GM10266 (cell line): ENCODE data around the gene WIPF3.

ENCODE experiments used
- DNase-seq: peaks from one replicate; pipeline ENCODE4 v3.0.0; 2012; ENCODE audit errors: extremely low spot score
- TF ChIP-seq, protein P1 (sequence below): IDR thresholded peaks from 2 replicates; pipeline ENCODE4 v1.5.1; 2012; ENCODE audit warnings: mild to moderate bottlenecking, low read depth; ENCODE audit not compliant: control insufficient read depth, insufficient read depth; ENCODE audit errors: missing control alignments

WIPF3 gene

GRCh38 chr7:29780346-29780745, 26.0 kb upstream of the WIPF3 start:
- TF ChIP-seq, protein P1, sequence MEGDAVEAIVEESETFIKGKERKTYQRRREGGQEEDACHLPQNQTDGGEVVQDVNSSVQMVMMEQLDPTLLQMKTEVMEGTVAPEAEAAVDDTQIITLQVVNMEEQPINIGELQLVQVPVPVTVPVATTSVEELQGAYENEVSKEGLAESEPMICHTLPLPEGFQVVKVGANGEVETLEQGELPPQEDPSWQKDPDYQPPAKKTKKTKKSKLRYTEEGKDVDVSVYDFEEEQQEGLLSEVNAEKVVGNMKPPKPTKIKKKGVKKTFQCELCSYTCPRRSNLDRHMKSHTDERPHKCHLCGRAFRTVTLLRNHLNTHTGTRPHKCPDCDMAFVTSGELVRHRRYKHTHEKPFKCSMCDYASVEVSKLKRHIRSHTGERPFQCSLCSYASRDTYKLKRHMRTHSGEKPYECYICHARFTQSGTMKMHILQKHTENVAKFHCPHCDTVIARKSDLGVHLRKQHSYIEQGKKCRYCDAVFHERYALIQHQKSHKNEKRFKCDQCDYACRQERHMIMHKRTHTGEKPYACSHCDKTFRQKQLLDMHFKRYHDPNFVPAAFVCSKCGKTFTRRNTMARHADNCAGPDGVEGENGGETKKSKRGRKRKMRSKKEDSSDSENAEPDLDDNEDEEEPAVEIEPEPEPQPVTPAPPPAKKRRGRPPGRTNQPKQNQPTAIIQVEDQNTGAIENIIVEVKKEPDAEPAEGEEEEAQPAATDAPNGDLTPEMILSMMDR: no peak
- DNase-seq: no peak

- DNase-seq: no peak
- TF ChIP-seq, protein P1: no peak
These were observed 22.6 kb upstream of the WIPF3 start for GRCh38 chr7:29783671-29784070.

DNA sequence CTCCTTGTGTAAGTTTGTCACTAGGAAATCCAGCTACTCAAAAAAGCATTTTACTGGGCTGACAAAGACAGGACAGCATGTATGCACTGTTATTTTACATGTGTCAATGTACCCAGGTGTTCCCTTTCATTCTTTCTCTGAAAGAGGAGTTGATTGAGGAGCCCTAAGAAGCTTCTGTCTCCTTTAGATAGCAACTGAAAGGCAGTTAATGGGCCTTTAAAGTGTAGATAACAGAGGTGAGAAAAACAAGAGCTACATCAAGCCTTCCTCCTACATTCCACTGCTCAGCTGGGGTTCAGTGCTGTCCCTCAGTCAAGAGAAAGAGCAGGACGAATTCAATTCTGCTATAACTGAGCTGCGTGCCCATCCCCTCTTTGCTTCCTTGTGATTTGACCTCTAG, 12.8 kb upstream of the WIPF3 start:
- TF ChIP-seq, protein P1: no peak
- no peak for DNase-seq

DNA sequence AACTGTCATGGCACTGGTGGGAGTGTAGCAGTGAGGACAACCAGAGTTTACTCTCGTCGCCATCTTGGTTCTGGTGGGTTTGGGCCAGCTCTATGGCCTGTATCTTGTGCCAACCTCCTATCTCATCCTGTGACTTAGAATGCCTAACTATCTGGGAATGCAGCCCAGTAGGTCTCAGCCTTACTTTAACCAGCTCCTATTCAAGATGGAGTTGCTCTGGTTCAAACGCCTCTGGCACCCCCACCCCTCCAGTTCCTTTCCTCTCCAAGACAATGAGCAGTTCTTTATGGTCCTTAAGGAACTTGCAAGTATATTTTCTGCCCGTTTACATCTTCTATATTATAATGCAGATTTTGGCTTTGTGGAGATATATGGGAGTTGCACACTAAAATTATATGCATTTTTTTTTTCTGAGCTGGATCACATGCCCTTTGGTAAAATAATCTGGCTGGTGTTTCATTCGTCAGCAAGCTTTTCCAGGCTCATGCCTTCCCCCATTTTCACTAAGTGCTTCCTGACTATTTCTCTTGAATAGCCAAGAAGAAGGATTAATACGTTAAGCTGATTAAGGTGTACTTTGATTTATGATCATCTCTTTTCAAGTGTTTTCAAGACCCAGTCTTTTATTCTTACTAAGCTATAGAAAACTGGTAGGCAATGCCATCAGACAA, 11.2 kb upstream of the WIPF3 start:
- TF ChIP-seq, protein P1: no peak
- DNase-seq: no peak

- DNase-seq: no peak
- TF ChIP-seq, protein P1: no peak
These were observed 10.4 kb upstream of the WIPF3 start for GRCh38 chr7:29795696-29796580.

- TF ChIP-seq, protein P1: no peak
- DNase-seq: no peak
These were observed 9.0 kb upstream of the WIPF3 start for GRCh38 chr7:29797112-29797944.
